Panc1 (cell line): ENCODE data around the gene ELK3. TPM values are rescaled to one million over a fixed set of nuclear protein-coding genes. Genes with fewer than 3 reads are reported as not detected.

Source experiments
- ATAC-seq: fragments of 200-7000 bp; cut with Tn5 transposase; 2 replicates; pipeline ENCODE4 v1.9.1; 2020; ENCODE audit warnings: mild to moderate bottlenecking, moderate library complexity
- BruUV-seq: library from RNA; stranded (reverse); fragments of 400-500 nt; replicated peaks from 2 replicates; lab custom pipeline; 2021; lab: Mats Ljungman, UMichigan
- CTCF ChIA-PET: fragments of 300-600 bp; sonication (Branson Sonifier 250); formaldehyde crosslinking; loops from one replicate; lab custom pipeline; 2022; ENCODE audit warnings: antibody characterized with exemption; lab: Charles Lee
- POLR2A ChIA-PET: fragments of 300-600 bp; sonication (Branson Sonifier 250); formaldehyde crosslinking; loops from one replicate; lab custom pipeline; 2022; ENCODE audit warnings: antibody characterized with exemption; lab: Charles Lee
- DNase-seq: peaks from one replicate; pipeline ENCODE4 v3.0.0-alpha.2; 2010; ENCODE audit warnings: low read depth, low spot score
- H3K27ac ChIP-seq: 2 replicates; pipeline ENCODE4 v1.5.1; 2011; ENCODE audit warnings: mild to moderate bottlenecking, low read length, inconsistent platforms
- H3K27me3 ChIP-seq: fragments of 200-500 bp; sonication (Bioruptor generic); 2 replicates; pipeline ENCODE4 v1.6.0; 2014; ENCODE audit warnings: low read length, inconsistent platforms; ENCODE audit not compliant: control insufficient read depth, insufficient read depth
- H3K36me3 ChIP-seq: fragments of 200-500 bp; sonication (Bioruptor generic); 2 replicates; pipeline ENCODE4 v1.5.1; 2014; ENCODE audit warnings: inconsistent platforms, mild to moderate bottlenecking, low read length, moderate library complexity; ENCODE audit not compliant: control insufficient read depth, insufficient read depth
- H3K4me1 ChIP-seq: 2 replicates; pipeline ENCODE4 v1.5.1; 2011; ENCODE audit warnings: inconsistent platforms, mild to moderate bottlenecking, low read length, moderate library complexity; ENCODE audit not compliant: control insufficient read depth, insufficient read depth
- H3K4me3 ChIP-seq, 2 experiments: 2 replicates each; pipeline ENCODE4 v1.5.1; 2011 to 2012; ENCODE audit warnings: low read depth in 2 of 2, low read length in 2 of 2, mild to moderate bottlenecking in 2 of 2, inconsistent platforms in 1 of 2, moderate library complexity in 1 of 2
- H3K9me3 ChIP-seq: fragments of 200-500 bp; sonication (Bioruptor generic); 2 replicates; pipeline ENCODE4 v1.5.1; 2014; ENCODE audit warnings: low read depth, mild to moderate bottlenecking, inconsistent platforms, low read length, moderate library complexity; ENCODE audit not compliant: control insufficient read depth, insufficient read depth
- CTCF ChIP-seq: fragments of 450-650 bp; IDR thresholded peaks from 2 replicates; pipeline ENCODE4 v1.5.1; 2017; ENCODE audit warnings: mild to moderate bottlenecking
- POLR2AphosphoS5 ChIP-seq: IDR thresholded peaks from 2 replicates; pipeline ENCODE4 v1.6.1; 2012; ENCODE audit warnings: mild to moderate bottlenecking, low read depth, low read length, moderate library complexity
- SIN3A ChIP-seq: IDR thresholded peaks from 2 replicates; pipeline ENCODE4 v1.6.1; 2012; ENCODE audit warnings: low read depth, mild to moderate bottlenecking, low read length, moderate library complexity, borderline replicate concordance; ENCODE audit not compliant: insufficient read depth
- TCF7L2 ChIP-seq: IDR thresholded peaks from 2 replicates; pipeline ENCODE4 v1.6.1; 2011; ENCODE audit warnings: mild to moderate bottlenecking, low read depth, low read length, inconsistent platforms
- in situ Hi-C: cut with HindIII; loops from 2 replicates; pipeline ENCODE4 v1.10.0; 2016; ENCODE audit warnings: low sequenced_read_pairs, low pct_unique_long_range_greater_than_20kb
- intact Hi-C: fragments of 100-400 bp; cut with micrococcal nuclease; formaldehyde crosslinking; loops from one replicate; pipeline ENCODE4 v1.10.0; 2022; ENCODE audit not compliant: unreplicated experiment
- total RNA-seq: library from RNA; stranded (reverse); gene quantifications from one replicate; pipeline ENCODE4 v1.2.1, GENCODE V29; 2021; ENCODE audit not compliant: unreplicated experiment
- TF ChIP-seq, protein P1 (sequence below), 2 experiments: IDR thresholded peaks; 2 replicates each; pipeline ENCODE4 v1.6.1; 2011 to 2012; ENCODE audit warnings: low read depth in 2 of 2, control low read depth in 1 of 2, low read length in 1 of 2, mild to moderate bottlenecking in 1 of 2, moderate library complexity in 1 of 2; ENCODE audit not compliant: insufficient read depth in 1 of 2

Gene ELK3
- total RNA-seq, 1 experiment from 2014 or later: 25.1 TPM

- intact Hi-C loops: no loop called here
- in situ Hi-C loops: no loop called here
- Histone ChIP-seq H3K27me3 (no peaks in the 10 kb centered on the region), H3K9me3 (no peaks in the 10 kb centered on the region), H3K4me1 (no peaks in the 10 kb centered on the region), H3K36me3 (no peaks in the 10 kb centered on the region), H3K4me3 (no peak overlapping the region), H3K27ac (no peak overlapping the region)
- ATAC-seq: no peak
- no peak for DNase-seq
- ChIA-PET POLR2A (no interaction called here), CTCF (no interaction called here)
- TF ChIP-seq CTCF (no peak), POLR2AphosphoS5 (no peak), TCF7L2 (no peak), SIN3A (no peak)
- TF ChIP-seq, protein P1, sequence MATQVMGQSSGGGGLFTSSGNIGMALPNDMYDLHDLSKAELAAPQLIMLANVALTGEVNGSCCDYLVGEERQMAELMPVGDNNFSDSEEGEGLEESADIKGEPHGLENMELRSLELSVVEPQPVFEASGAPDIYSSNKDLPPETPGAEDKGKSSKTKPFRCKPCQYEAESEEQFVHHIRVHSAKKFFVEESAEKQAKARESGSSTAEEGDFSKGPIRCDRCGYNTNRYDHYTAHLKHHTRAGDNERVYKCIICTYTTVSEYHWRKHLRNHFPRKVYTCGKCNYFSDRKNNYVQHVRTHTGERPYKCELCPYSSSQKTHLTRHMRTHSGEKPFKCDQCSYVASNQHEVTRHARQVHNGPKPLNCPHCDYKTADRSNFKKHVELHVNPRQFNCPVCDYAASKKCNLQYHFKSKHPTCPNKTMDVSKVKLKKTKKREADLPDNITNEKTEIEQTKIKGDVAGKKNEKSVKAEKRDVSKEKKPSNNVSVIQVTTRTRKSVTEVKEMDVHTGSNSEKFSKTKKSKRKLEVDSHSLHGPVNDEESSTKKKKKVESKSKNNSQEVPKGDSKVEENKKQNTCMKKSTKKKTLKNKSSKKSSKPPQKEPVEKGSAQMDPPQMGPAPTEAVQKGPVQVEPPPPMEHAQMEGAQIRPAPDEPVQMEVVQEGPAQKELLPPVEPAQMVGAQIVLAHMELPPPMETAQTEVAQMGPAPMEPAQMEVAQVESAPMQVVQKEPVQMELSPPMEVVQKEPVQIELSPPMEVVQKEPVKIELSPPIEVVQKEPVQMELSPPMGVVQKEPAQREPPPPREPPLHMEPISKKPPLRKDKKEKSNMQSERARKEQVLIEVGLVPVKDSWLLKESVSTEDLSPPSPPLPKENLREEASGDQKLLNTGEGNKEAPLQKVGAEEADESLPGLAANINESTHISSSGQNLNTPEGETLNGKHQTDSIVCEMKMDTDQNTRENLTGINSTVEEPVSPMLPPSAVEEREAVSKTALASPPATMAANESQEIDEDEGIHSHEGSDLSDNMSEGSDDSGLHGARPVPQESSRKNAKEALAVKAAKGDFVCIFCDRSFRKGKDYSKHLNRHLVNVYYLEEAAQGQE (IDR thresholded peaks at IDR 0.05; ENCODE audit: insufficient read depth in 1 of 2, low read depth in 2 of 2, low read length in 1 of 2): no peak
- no TSS peak for BruUV-seq
Observed at GRCh38 chr12:96244826-96245225, 50.7 kb downstream of the ELK3 start.

DNA sequence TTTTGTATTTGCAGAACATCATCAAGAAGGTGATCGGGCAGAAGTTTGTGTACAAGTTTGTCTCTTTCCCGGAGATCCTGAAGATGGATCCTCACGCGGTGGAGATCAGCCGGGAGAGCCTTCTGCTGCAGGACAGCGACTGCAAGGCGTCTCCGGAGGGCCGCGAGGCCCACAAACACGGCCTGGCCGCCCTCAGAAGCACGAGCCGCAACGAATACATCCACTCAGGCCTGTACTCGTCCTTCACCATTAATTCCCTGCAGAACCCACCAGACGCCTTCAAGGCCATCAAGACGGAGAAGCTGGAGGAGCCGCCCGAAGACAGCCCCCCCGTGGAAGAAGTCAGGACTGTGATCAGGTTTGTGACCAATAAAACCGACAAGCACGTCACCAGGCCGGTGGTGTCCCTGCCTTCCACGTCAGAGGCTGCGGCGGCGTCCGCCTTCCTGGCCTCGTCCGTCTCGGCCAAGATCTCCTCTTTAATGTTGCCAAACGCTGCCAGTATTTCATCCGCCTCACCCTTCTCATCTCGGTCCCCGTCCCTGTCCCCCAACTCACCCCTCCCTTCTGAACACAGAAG is 52.8 kb downstream of the ELK3 start:
- no peak overlapping the region for H3K27ac ChIP-seq
- intact Hi-C loops: no loop called here
- H3K4me3 ChIP-seq: no peak overlapping the region
- in situ Hi-C loops: no loop called here
- BruUV-seq: no TSS peak
- H3K9me3 ChIP-seq: no peaks in the 10 kb centered on the region
- ChIA-PET POLR2A (no interaction called here), CTCF (no interaction called here)
- H3K36me3 ChIP-seq: no peaks in the 10 kb centered on the region
- TF ChIP-seq, protein P1 (IDR thresholded peaks at IDR 0.05; ENCODE audit: insufficient read depth in 1 of 2, low read depth in 2 of 2, low read length in 1 of 2): no peak
- TF ChIP-seq CTCF (no peak), POLR2AphosphoS5 (no peak), SIN3A (no peak), TCF7L2 (no peak)
- DNase-seq (no peak), ATAC-seq (no peak)
- no peaks in the 10 kb centered on the region for H3K27me3 ChIP-seq
- H3K4me1 ChIP-seq: no peaks in the 10 kb centered on the region
